ENCODE results near the gene KDM1B.
"Not testable (repeated sequence)": the region's sequence is repeated elsewhere in the genome, so short reads cannot be mapped to it uniquely, and the experiment has no call there.

Gene KDM1B

DNA sequence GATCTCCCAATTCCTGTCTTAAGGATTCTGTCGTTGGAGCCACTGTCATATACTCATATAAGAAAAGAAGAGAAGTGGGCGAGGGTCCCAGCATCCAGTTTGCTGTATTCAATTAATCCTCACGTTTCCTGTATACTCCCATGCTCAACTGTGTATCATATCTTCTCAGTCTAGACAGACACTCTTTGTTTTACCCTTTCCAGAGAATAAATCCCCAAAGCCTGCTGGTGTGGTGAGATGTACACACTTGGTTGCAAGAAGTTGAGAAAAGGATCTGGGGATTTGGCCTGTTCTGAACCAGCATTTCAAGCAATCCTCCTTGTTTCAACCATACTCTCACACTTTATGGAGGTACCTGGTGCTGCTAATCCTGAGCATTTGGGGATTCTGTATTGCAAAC, 3.4 kb upstream of the KDM1B start:
- no peak for DNase-seq (ENCODE audit: low read depth)

DNA sequence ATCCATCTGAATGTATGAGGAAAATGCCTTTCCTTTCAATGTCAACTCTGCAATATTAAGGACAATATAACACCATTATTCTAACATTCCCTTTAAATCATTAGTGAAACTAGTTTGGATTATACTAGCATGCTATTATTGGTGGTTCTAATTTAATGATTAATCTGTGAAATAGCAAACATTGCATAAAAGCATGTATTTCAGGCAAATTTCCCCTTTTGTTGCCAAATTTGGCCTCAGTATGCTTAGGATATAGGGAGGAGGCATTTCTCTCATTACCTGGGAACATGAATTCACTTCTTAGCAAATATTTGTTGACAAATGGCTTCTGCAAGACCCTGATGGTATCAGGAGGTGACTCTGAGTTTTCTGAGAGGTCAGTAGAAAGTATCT, 1.9 kb upstream of the KDM1B start:
- no peak for DNase-seq (ENCODE audit: low read depth)

DNA sequence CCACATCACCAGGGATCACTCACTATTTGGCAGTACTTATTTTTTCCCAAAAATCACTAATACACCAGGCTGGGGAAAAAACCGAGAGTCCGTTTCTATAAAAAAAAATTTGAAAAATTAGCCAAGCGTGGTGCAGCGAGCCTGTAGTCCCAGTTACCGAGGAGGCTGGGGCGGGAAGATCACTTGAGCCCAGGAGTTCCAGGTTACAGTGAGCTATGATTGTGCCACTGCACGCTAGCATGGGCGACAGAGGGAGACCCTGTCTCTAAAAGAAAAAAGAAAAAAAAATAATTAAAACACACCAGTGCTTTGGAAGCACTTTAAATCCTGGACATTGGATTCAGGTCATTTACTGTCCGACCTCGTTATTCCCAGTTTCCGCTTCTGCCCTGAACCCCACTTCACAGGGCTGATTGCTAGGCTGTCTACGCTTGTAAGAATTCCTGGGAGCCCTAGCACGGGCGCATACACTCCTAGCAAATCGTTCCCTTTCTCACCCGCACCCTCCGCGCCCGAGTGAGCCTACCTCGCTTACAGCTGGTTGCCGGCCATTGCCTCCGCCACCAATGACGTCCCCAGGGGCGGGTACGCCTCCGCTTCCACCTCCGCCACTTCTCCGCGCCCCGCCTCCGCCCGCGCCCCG, 594 bp upstream of the KDM1B start, which contains the start of gene TPMT:
Gene TPMT (minus strand): TSS at position 571 of the 643 bp plus-strand sequence. CDS start 5,950 bp downstream, outside the sequence.
- DNase-seq (ENCODE audit: low read depth) = peak; percentile 4

DNA sequence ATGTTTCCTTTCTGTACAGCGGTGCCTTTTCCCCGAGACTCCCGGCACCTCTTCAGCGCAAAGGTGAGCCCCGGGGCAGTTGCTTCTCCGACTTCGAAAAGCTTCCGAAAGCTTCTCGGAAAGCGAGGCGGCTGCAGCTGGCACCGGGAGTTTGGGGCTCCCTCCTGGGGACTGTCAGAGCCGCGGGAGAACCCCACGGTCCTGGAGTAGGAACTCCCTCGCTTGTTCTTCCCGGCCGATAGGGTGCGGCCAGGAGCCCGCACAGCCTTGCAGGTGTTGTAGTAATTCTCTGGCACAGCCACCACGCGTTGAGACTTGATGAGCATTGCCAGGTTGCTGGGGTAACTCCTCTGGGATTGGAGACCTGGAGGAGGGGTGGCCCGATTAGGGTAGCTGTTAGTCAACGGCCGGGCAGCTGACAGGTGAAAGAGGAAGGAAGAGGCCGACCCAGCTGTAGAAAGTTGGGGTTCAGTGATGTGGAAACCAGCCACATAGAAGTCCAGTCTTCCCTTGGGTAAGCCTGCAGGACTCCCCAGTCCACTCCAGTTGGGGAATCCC, 721 bp downstream of the KDM1B start:
- peak; percentile 29 for DNase-seq (ENCODE audit: low read depth)

DNA sequence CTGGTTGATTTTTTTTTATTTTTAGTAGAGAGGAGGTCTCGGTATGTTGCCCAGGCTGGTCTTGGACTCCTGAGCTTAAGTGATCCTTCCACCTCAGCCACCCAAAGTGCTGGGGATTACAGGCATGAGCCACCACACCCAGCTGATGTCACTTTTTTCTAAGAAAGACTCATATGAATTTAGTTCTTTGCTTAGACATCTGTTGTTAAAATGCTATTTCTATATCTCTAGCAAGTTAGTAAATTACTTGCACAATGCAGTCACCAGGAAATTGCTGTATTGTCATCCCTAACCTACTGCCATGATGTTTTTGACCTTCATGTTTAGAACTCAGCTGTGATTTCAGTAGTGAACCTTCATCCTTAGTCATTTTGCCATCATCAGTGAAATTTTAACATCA, 5.7 kb downstream of the KDM1B start:
- DNase-seq (ENCODE audit: low read depth) = no peak

DNA sequence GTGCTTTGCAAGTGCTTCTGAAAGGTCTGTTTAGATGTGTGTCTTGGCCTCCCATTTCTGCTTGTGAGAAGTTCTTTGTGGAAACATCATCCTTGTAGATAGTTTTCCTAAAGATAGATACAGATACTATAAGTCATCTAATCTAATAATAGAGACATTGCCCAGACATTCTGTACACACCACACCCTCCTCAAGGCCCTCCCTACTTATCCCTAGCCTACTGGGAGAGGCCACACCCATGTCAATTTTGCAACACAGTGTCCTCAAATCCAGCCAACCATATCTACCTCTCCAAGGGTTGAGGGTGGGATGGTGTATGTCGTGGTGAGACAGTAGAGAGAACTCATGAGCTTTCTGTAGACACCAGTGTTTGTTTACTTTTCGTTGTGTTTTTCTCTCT, 6.2 kb downstream of the KDM1B start:
- DNase-seq (ENCODE audit: low read depth) = no peak

DNA sequence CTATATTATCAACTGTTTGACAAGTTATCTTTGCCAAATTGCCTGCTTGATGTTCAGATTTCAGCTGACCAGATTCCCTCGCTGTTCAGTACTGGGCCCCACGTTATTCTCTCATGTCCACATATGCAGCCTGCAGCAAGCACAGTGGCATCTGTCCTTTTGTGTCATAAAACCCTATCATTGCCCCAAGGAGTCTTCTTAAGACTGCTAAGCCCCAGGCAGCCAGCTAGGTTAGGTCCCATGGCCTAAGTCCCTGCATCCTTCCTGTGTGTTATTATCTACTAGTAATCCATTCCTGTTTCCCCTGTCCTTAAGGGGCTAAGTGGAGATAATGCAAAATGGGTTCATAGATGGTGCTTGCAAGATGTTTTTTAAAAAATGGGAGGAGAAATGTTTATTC, 7.2 kb downstream of the KDM1B start:
- DNase-seq (ENCODE audit: low read depth) = no peak

GRCh38 chr6:18165751-18166150, 10.5 kb downstream of the KDM1B start:
- DNase-seq (ENCODE audit: low read depth) = no peak

DNA sequence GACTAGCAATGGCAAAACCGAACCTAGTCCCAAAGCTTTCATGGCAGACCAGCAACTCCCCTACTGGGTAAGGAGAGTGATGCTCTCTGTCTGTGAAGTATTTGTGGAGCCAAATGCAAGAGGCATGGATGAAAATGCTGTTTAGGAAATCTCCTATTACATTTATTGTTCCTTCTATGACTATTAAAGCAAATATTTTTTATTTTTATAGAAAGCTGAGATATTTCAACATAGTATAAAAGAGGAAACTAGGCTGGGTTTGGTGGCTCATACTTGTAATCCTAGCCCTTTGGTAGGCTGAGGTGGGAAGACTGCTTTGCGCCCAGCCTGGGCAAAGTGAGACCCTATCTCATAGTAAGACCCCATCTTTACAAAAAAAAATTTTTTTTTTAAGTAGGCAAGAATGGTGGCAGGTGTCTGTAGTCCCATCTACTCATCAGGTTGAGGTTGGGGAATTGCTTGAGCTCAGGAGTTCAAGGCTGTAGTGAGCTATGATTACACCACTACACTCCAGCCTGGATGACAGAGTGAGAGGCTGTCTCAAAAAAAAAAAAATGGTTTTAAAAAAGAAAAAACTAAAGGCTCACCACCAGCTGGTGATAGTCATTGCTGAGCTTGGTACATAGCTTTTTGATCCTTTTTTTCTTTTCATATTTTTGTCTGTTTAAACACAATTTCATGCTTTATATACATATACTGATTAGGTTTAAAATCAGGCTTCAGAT, 11.3 kb downstream of the KDM1B start:
- DNase-seq (ENCODE audit: low read depth) = no peak

DNA sequence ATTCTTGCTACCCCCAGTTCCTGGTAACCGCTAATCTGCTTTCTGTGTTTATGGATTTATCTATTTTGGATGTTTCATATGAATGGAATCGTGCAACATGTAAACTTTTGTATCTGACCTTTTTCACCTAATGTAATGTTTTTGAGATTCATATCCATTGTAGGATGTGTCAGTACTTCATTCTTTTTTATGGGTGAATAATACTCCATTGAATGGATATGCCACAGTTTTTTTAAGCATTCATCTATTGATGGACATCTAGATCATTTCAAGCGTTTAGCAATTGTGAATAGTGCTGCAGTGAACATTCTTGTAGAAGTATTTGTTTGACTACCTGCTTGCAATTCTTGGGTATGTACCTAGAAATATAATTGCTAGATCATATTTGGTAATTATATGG, 13.0 kb downstream of the KDM1B start:
- DNase-seq (ENCODE audit: low read depth) = no peak

GRCh38 chr6:18171871-18172270, 16.6 kb downstream of the KDM1B start:
- no peak for DNase-seq (ENCODE audit: low read depth)

DNA sequence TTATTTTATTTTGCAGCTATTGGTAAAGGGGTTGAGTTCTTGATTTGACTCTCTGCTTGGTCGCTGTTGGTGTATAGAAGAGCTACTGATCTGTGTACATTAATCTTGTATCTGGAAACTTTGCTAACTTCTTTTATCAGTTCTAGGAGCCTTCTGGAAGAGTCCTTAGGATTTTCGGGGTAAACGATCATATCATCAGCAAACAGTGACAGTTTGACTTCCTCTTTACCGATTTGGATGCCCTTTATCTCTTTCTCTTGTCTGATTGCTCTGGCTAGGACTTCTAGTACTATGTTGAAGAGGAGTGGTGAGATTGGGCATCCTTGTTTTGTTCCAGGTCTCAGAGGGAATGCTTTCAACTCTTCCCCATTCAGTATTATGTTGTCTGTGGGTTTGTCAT, 21.0 kb downstream of the KDM1B start:
- DNase-seq (ENCODE audit: low read depth) = not testable (repeated sequence)

- no peak for DNase-seq (ENCODE audit: low read depth)
These were observed 22.2 kb downstream of the KDM1B start for GRCh38 chr6:18177286-18177965.

GRCh38 chr6:18178960-18179615, 23.9 kb downstream of the KDM1B start:
- DNase-seq (ENCODE audit: low read depth) = no peak

GRCh38 chr6:18179770-18180356, 24.6 kb downstream of the KDM1B start:
- no peak for DNase-seq (ENCODE audit: low read depth)

- DNase-seq (ENCODE audit: low read depth) = no peak
These were observed 27.3 kb downstream of the KDM1B start for GRCh38 chr6:18182568-18182967.

- DNase-seq (ENCODE audit: low read depth) = no peak
These were observed 28.5 kb downstream of the KDM1B start for GRCh38 chr6:18183766-18184165.

DNA sequence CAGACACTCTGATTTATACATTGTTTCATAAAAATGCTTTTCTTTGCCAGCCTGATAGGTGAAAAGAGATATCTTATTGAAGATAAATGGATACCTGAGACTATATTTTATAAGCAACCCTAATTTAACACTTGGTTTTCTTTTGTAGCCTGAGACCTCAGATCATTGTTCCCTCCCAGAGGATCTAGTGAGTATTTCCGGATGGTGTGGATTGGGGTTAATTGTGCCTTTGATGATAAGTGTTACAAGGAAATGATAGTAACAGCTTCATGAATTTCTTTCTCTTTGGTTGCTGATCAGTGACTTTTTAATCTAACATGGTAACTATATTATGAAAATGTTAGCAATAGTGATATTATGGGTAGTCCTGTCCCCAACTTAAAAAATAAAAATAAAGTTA, 30.4 kb downstream of the KDM1B start:
- no peak for DNase-seq (ENCODE audit: low read depth)

DNA sequence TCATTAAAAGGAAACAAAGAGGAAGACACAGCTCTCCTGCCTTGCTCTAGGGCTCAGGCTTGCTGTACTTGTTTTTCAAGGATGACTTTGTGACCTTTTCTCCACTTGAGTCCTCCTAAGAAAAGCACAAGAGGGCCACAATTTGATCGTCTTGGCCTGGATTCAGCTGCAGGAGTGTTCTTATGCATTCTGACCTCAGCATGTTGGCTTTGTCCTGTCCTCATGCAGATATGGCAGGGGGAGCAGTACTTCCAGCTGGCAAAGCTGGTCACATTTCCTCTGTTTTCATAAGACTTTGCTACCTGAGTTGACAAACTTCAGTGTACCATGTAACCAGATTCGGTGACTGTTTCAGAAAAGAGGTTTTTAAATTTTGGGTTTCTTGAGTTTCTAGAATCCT, 30.8 kb downstream of the KDM1B start:
- DNase-seq (ENCODE audit: low read depth) = no peak

DNA sequence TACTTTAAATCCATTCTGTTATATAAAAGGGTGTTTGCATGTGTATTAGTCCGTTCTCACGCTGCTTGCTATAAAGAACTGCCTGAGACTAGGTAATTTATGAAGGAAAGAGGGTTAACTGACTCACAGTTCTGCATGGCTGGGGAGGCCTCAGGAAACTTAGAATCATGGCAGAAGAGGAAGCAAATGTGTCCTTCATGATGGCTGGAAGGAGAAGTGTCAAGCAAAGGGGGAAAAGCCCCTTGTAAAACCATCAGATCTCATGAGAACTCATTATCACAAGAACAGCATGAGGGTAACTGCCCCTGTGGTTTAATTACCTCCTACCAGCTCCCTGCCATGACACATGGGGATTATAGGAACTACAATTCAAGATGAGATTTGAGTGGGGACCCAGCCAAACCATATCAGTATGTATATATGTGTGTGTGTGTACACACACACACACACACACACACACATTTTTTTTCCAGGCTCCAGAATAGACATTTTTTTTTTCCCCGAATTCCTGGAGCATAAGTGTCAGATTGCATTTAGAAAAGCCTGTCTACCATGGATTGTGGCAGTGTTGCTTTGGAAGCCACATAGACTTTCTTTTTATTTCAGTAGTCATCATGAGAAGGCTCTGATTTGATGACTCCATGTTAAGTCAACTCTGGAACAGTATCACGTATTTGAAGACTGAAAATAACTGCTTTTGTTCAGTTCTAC, 31.5 kb downstream of the KDM1B start:
- DNase-seq (ENCODE audit: low read depth) = no peak

GRCh38 chr6:18187701-18188100, 32.5 kb downstream of the KDM1B start:
- no peak for DNase-seq (ENCODE audit: low read depth)

All from activated T-cell treated with anti-CD3 and anti-CD28 coated beads for 1 hour (primary cell).